ENCODE measurements around the gene SGMS1. TPM values are rescaled to one million over a fixed set of nuclear protein-coding genes. Genes with fewer than 3 reads are reported as not detected.

The SGMS1 gene
- polyA plus RNA-seq, 1 donor from 2014 or later, result 8.0 TPM

DNA sequence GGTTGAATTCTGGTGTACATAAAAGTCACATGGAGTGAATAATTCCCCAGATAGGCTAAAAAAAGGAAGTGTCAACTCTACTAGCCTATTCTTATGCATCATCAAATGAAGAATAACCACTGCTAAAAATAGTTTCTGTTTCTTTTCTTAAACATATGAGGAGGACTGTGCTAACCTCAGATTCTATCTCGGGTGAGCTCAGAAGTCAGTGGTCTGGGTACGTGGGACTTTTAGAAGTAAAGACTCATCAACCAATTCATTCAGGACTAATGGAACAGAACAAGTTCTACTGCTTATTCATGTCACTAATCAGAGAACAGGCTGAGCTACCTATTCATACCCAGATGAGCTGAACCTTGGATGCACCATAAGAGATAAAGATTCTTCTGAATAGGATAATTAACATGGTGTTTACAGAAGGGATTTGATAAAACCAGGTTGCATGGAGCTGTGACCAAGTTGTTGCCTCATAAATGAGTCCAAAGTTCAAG, 362.9 kb downstream of the SGMS1 start:
- Histone ChIP-seq H3K9me3 (ENCODE audit: low read length) (no peaks in the 10 kb centered on the region), H3K9me2 (ENCODE audit: insufficient read depth, low read length) (no peaks in the 10 kb centered on the region), H3K27me3 (ENCODE audit: insufficient read depth, low read depth, low read length) (no peaks in the 10 kb centered on the region), H3K27ac (ENCODE audit: low read length) (no peak overlapping the region), H3K4me3 (ENCODE audit: low read length) (no peak overlapping the region), H3F3A (ENCODE audit: insufficient read depth, low read length, poor library complexity, severe bottlenecking) (no peaks in the 10 kb centered on the region), H3K9ac (ENCODE audit: low read length) (no peak overlapping the region), H3K4me2 (ENCODE audit: low read length) (no peak overlapping the region), H4K20me1 (ENCODE audit: insufficient read depth) (no peaks in the 10 kb centered on the region), H2AFZ (ENCODE audit: low read depth, low read length) (no peak overlapping the region), H3K79me2 (replicated peaks; ENCODE audit: insufficient read depth, low read length) (no peaks in the 10 kb centered on the region), H3K36me3 (ENCODE audit: insufficient read depth, low read length) (no peaks in the 10 kb centered on the region)
- TF ChIP-seq POLR2AphosphoS5 (IDR thresholded peaks at IDR 0.05) (no peak), RAD21 (conservative IDR thresholded peaks at IDR 0.05) (no peak), EP300 (conservative IDR thresholded peaks at IDR 0.05; ENCODE audit: poor library complexity, severe bottlenecking) (no peak), EZH2 (IDR thresholded peaks at IDR 0.05; ENCODE audit: borderline replicate concordance, insufficient read depth, low read length, poor library complexity, severe bottlenecking) (no peak), TAF1 (IDR thresholded peaks at IDR 0.05; ENCODE audit: low read depth) (no peak), SMC3 (conservative IDR thresholded peaks at IDR 0.05; ENCODE audit: poor library complexity) (no peak), MXI1 (conservative IDR thresholded peaks at IDR 0.05; ENCODE audit: poor library complexity, severe bottlenecking) (no peak)
- TF ChIP-seq, protein P1, sequence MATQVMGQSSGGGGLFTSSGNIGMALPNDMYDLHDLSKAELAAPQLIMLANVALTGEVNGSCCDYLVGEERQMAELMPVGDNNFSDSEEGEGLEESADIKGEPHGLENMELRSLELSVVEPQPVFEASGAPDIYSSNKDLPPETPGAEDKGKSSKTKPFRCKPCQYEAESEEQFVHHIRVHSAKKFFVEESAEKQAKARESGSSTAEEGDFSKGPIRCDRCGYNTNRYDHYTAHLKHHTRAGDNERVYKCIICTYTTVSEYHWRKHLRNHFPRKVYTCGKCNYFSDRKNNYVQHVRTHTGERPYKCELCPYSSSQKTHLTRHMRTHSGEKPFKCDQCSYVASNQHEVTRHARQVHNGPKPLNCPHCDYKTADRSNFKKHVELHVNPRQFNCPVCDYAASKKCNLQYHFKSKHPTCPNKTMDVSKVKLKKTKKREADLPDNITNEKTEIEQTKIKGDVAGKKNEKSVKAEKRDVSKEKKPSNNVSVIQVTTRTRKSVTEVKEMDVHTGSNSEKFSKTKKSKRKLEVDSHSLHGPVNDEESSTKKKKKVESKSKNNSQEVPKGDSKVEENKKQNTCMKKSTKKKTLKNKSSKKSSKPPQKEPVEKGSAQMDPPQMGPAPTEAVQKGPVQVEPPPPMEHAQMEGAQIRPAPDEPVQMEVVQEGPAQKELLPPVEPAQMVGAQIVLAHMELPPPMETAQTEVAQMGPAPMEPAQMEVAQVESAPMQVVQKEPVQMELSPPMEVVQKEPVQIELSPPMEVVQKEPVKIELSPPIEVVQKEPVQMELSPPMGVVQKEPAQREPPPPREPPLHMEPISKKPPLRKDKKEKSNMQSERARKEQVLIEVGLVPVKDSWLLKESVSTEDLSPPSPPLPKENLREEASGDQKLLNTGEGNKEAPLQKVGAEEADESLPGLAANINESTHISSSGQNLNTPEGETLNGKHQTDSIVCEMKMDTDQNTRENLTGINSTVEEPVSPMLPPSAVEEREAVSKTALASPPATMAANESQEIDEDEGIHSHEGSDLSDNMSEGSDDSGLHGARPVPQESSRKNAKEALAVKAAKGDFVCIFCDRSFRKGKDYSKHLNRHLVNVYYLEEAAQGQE (IDR thresholded peaks at IDR 0.05; ENCODE audit: borderline replicate concordance), result no peak
- TF ChIP-seq, protein P2, sequence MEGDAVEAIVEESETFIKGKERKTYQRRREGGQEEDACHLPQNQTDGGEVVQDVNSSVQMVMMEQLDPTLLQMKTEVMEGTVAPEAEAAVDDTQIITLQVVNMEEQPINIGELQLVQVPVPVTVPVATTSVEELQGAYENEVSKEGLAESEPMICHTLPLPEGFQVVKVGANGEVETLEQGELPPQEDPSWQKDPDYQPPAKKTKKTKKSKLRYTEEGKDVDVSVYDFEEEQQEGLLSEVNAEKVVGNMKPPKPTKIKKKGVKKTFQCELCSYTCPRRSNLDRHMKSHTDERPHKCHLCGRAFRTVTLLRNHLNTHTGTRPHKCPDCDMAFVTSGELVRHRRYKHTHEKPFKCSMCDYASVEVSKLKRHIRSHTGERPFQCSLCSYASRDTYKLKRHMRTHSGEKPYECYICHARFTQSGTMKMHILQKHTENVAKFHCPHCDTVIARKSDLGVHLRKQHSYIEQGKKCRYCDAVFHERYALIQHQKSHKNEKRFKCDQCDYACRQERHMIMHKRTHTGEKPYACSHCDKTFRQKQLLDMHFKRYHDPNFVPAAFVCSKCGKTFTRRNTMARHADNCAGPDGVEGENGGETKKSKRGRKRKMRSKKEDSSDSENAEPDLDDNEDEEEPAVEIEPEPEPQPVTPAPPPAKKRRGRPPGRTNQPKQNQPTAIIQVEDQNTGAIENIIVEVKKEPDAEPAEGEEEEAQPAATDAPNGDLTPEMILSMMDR (IDR thresholded peaks at IDR 0.05; ENCODE audit: poor library complexity, severe bottlenecking), result no peak

Small RNAs within 50 kb of the gene (small RNA-seq; reads per million reads assigned to genes)
- 0 reads per million in 3 experiments for gene RNU7-107P

Other genes with a start within 250 kb of the SGMS1 start
- gene ASAH2B, start 116.0 kb upstream of the SGMS1 start, polyA plus RNA-seq, result 13.0 and 14.9 TPM in 2 replicates

All from neural cell (in vitro differentiated cells).